Neural progenitor cell (in vitro differentiated cells): ENCODE data around the gene TENM3.

Experiments
- EZH2 ChIP-seq: fragments of 200-600 bp; sonication (generic); IDR thresholded peaks from 2 replicates; pipeline ENCODE4 v1.6.1; 2017; ENCODE audit warnings: antibody characterized with exemption, mild to moderate bottlenecking, moderate library complexity
- EZH2phosphoT487 ChIP-seq: fragments of 200-600 bp; sonication (generic); IDR thresholded peaks from 2 replicates; pipeline ENCODE4 v1.6.1; 2017; ENCODE audit warnings: antibody characterized with exemption
- TF ChIP-seq, protein P1 (sequence below): fragments of 200-600 bp; sonication (generic); IDR thresholded peaks from 2 replicates; pipeline ENCODE4 v1.5.1; 2017; ENCODE audit warnings: antibody characterized with exemption, mild to moderate bottlenecking

DNA sequence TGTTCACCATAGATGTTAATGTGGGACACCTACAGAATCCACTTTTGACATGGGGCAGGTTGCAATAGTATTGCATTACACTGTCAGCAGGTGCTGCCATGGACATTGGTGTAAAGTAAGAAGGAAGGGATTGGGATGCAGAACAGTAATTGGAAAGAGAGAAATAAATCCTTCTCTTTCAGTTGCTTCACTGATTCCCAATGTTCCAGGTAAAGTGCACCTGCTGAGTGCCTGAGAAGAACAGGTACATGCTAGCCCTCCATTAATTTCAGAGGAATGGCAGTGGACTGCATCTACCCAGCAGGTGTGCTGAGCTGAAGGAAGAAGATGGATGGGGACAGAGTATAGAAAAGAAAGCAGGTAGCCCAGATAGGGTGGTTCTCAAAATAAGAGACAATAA is 248.5 kb downstream of the TENM3 start:
- TF ChIP-seq, protein P1, sequence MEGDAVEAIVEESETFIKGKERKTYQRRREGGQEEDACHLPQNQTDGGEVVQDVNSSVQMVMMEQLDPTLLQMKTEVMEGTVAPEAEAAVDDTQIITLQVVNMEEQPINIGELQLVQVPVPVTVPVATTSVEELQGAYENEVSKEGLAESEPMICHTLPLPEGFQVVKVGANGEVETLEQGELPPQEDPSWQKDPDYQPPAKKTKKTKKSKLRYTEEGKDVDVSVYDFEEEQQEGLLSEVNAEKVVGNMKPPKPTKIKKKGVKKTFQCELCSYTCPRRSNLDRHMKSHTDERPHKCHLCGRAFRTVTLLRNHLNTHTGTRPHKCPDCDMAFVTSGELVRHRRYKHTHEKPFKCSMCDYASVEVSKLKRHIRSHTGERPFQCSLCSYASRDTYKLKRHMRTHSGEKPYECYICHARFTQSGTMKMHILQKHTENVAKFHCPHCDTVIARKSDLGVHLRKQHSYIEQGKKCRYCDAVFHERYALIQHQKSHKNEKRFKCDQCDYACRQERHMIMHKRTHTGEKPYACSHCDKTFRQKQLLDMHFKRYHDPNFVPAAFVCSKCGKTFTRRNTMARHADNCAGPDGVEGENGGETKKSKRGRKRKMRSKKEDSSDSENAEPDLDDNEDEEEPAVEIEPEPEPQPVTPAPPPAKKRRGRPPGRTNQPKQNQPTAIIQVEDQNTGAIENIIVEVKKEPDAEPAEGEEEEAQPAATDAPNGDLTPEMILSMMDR: no peak
- TF ChIP-seq EZH2 (no peak), EZH2phosphoT487 (no peak)
